CD4-positive, alpha-beta T cell (primary cell): Measurements from ENCODE around the gene GNA15. TPM values are rescaled to one million over a fixed set of nuclear protein-coding genes. Genes with fewer than 3 reads are reported as not detected.

Experiments used
- ATAC-seq: fragments of 200-7000 bp; cut with Tn5 transposase; one replicate; pipeline ENCODE4 v1.10.0; 2022; ENCODE audit warnings: mild to moderate bottlenecking; ENCODE audit not compliant: poor library complexity
- CTCF ChIA-PET: fragments of 350-600 bp; sonication (Branson Sonifier 250); formaldehyde crosslinking; loops from one replicate; lab custom pipeline; 2021; ENCODE audit warnings: antibody characterized with exemption, inconsistent platforms; lab: Charles Lee
- POLR2A ChIA-PET: fragments of 350-600 bp; sonication (Branson Sonifier 250); formaldehyde crosslinking; loops from one replicate; lab custom pipeline; 2021; ENCODE audit warnings: antibody characterized with exemption, inconsistent platforms; lab: Charles Lee
- DNase-seq, 14 experiments: peaks; one replicate each; pipeline ENCODE4 v3.0.0-alpha.2; 2013 to 2020; ENCODE audit warnings: mixed read lengths in 2 of 14
- H3K27ac ChIP-seq, 2 donors: one replicate each; pipeline versions ENCODE4 v1.5.1 to v1.7.0; 2013; ENCODE audit warnings: low read length in 2 of 2, low read depth in 1 of 2, mild to moderate bottlenecking in 1 of 2
- H3K27me3 ChIP-seq, 2 experiments: 1 replicate in 1 of 2; 2 replicates in 1 of 2; pipeline versions ENCODE4 v1.6.1 to v1.7.0; 2013; ENCODE audit warnings: low read length in 2 of 2, control low read depth in 1 of 2, mild to moderate bottlenecking in 1 of 2, moderate library complexity in 1 of 2; ENCODE audit not compliant: insufficient read depth in 2 of 2, control insufficient read depth in 1 of 2
- H3K36me3 ChIP-seq: one replicate; pipeline ENCODE4 v1.6.1; 2013; ENCODE audit warnings: low read length, control low read depth; ENCODE audit not compliant: insufficient read depth
- H3K4me1 ChIP-seq: one replicate; pipeline ENCODE4 v1.6.1; 2013; ENCODE audit warnings: low read length, control low read depth; ENCODE audit not compliant: insufficient read depth
- H3K4me3 ChIP-seq: one replicate; pipeline ENCODE4 v1.5.1; 2013; ENCODE audit warnings: mild to moderate bottlenecking, low read length, moderate library complexity
- H3K9me3 ChIP-seq, 2 experiments: 1 replicate in 1 of 2; 2 replicates in 1 of 2; pipeline versions ENCODE4 v1.6.1 to v1.7.0; 2013; ENCODE audit warnings: low read length in 2 of 2, mild to moderate bottlenecking in 2 of 2, control low read depth in 1 of 2, moderate library complexity in 1 of 2; ENCODE audit not compliant: control insufficient read depth in 1 of 2, insufficient read depth in 1 of 2
- H3K27ac Mint-ChIP-seq: one replicate; pipeline ENCODE4 v1.8.0; 2020; ENCODE audit warnings: mixed read lengths
- H3K27me3 Mint-ChIP-seq: one replicate; pipeline ENCODE4 v1.8.0; 2021; ENCODE audit warnings: mixed read lengths
- H3K36me3 Mint-ChIP-seq: one replicate; pipeline ENCODE4 v1.8.0; 2021; ENCODE audit warnings: low read depth, mixed read lengths
- H3K4me1 Mint-ChIP-seq: one replicate; pipeline ENCODE4 v1.8.0; 2021; ENCODE audit warnings: low read depth, mixed read lengths
- H3K4me3 Mint-ChIP-seq: one replicate; pipeline ENCODE4 v1.8.0; 2020; ENCODE audit warnings: mild to moderate bottlenecking, mixed read lengths
- H3K9me3 Mint-ChIP-seq: one replicate; pipeline ENCODE4 v1.8.0; 2020; ENCODE audit warnings: mixed read lengths
- intact Hi-C, 2 experiments: fragments of 100-400 bp; cut with DNase I in 1 of 2; cut with micrococcal nuclease in 1 of 2; formaldehyde crosslinking; loops; one replicate each; pipeline versions ENCODE4 v1.15.1 to v1.9.0; 2023 to 2025; cut with DNase I, micrococcal nuclease
- total RNA-seq, 174 experiments: library from RNA in 2 of 174; stranded (reverse) in 2 of 174; gene quantifications; one replicate each; pipeline ENCODE4 v1.2.3 and lab custom pipeline; 2021 to 2026
- TF ChIP-seq, protein P1 (sequence below): fragments of 200-600 bp; IDR thresholded peaks from one replicate; pipeline ENCODE4 v1.8.0; 2022; ENCODE audit warnings: antibody characterized with exemption, mild to moderate bottlenecking

GNA15 gene
- total RNA-seq, 2 experiments from 2014 or later, result 12.1 to 14.9 TPM

- peaks cover 4 to 6% of the 10 kb centered on the region in 2 experiments for H3K27me3 ChIP-seq
- DNase-seq, result no peak
- H3K4me3 Mint-ChIP-seq, result peak overlapping the region; percentile 63
- TF ChIP-seq, protein P1, sequence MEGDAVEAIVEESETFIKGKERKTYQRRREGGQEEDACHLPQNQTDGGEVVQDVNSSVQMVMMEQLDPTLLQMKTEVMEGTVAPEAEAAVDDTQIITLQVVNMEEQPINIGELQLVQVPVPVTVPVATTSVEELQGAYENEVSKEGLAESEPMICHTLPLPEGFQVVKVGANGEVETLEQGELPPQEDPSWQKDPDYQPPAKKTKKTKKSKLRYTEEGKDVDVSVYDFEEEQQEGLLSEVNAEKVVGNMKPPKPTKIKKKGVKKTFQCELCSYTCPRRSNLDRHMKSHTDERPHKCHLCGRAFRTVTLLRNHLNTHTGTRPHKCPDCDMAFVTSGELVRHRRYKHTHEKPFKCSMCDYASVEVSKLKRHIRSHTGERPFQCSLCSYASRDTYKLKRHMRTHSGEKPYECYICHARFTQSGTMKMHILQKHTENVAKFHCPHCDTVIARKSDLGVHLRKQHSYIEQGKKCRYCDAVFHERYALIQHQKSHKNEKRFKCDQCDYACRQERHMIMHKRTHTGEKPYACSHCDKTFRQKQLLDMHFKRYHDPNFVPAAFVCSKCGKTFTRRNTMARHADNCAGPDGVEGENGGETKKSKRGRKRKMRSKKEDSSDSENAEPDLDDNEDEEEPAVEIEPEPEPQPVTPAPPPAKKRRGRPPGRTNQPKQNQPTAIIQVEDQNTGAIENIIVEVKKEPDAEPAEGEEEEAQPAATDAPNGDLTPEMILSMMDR, result no peak
- H3K36me3 ChIP-seq, result no peaks in the 10 kb centered on the region
- intact Hi-C loops, result no loop called here
- no peaks in the 10 kb centered on the region for H3K36me3 Mint-ChIP-seq
- peak overlapping the region; percentile 58 for H3K4me3 ChIP-seq
- H3K4me1 Mint-ChIP-seq, result peaks cover 30% of the 10 kb centered on the region
- H3K27me3 Mint-ChIP-seq, result peaks cover 6% of the 10 kb centered on the region
- H3K9me3 ChIP-seq, result no peaks in the 10 kb centered on the region
- no peak overlapping the region for H3K27ac ChIP-seq
- peaks cover 65% of the 10 kb centered on the region for H3K4me1 ChIP-seq
- POLR2A ChIA-PET, result no interaction called here
- CTCF ChIA-PET, result interaction anchor here (1.2 kb wide), 1 partner anchor 10 kb away, joined by 3 read pairs; no protein-coding TSS in a partner anchor
- ATAC-seq, result no peak
- H3K27ac Mint-ChIP-seq, result peak overlapping the region; percentile 59
- peaks cover 3% of the 10 kb centered on the region for H3K9me3 Mint-ChIP-seq
Measured at GRCh38 chr19:3136684-3137055, 837 bp downstream of the GNA15 start.

GRCh38 chr19:3137119-3137518 lies 1.3 kb downstream of the GNA15 start:
- Mint-ChIP-seq H3K9me3 (peaks cover 3% of the 10 kb centered on the region), H3K27ac (peak overlapping the region; percentile 59), H3K27me3 (peaks cover 6% of the 10 kb centered on the region), H3K4me1 (peaks cover 30% of the 10 kb centered on the region), H3K36me3 (no peaks in the 10 kb centered on the region), H3K4me3 (peak overlapping the region; percentile 63)
- H3K9me3 ChIP-seq, result no peaks in the 10 kb centered on the region
- ATAC-seq (no peak), DNase-seq (no peak)
- ChIA-PET POLR2A (no interaction called here), CTCF (interaction anchor here (1.2 kb wide), 1 partner anchor 11 kb away, joined by 3 read pairs; no protein-coding TSS in a partner anchor)
- H3K27ac ChIP-seq, result no peak overlapping the region
- H3K36me3 ChIP-seq, result no peaks in the 10 kb centered on the region
- peaks cover 4 to 6% of the 10 kb centered on the region in 2 experiments for H3K27me3 ChIP-seq
- peak overlapping the region; percentile 58 for H3K4me3 ChIP-seq
- TF ChIP-seq, protein P1, result no peak
- intact Hi-C loops, result no loop called here
- peaks cover 69% of the 10 kb centered on the region for H3K4me1 ChIP-seq

- intact Hi-C loops, result no loop called here
- H3K36me3 ChIP-seq, result no peaks in the 10 kb centered on the region
- TF ChIP-seq, protein P1, result no peak
- H3K4me1 Mint-ChIP-seq, result peaks cover 23% of the 10 kb centered on the region
- H3K27me3 Mint-ChIP-seq, result peaks cover 6% of the 10 kb centered on the region
- H3K36me3 Mint-ChIP-seq, result no peaks in the 10 kb centered on the region
- H3K9me3 ChIP-seq, result no peaks in the 10 kb centered on the region
- POLR2A ChIA-PET, result interaction anchor here (0.7 kb wide), 1 partner anchor 188 kb away, joined by 3 read pairs; no protein-coding TSS in a partner anchor
- no peak overlapping the region for H3K4me3 Mint-ChIP-seq
- peaks cover 61% of the 10 kb centered on the region for H3K4me1 ChIP-seq
- H3K4me3 ChIP-seq, result no peak overlapping the region
- peaks cover 3% of the 10 kb centered on the region for H3K9me3 Mint-ChIP-seq
- CTCF ChIA-PET, result no interaction called here
- ATAC-seq, result no peak
- DNase-seq, result no peak
- peaks cover 4 to 6% of the 10 kb centered on the region in 2 experiments for H3K27me3 ChIP-seq
- no peak overlapping the region for H3K27ac Mint-ChIP-seq
- no peak overlapping the region for H3K27ac ChIP-seq
Measured at GRCh38 chr19:3138268-3138667, 2.4 kb downstream of the GNA15 start.
